Nephron (organoid): ENCODE measurements around the gene DYNLRB2.

Source experiments
- H3K27ac Mint-ChIP-seq, 3 experiments: 2 replicates each; pipeline ENCODE4 v1.8.0; 2020; ENCODE audit warnings: mixed read lengths in 3 of 3, mild to moderate bottlenecking in 2 of 3, moderate library complexity in 1 of 3
- H3K27me3 Mint-ChIP-seq: 2 replicates; pipeline ENCODE4 v1.8.0; 2021; ENCODE audit warnings: low read depth, mild to moderate bottlenecking, moderate library complexity, mixed read lengths
- H3K36me3 Mint-ChIP-seq: 2 replicates; pipeline ENCODE4 v1.8.0; 2020; ENCODE audit warnings: low read depth, mixed read lengths
- H3K4me1 Mint-ChIP-seq: 2 replicates; pipeline ENCODE4 v1.8.0; 2020; ENCODE audit warnings: mixed read lengths
- H3K4me3 Mint-ChIP-seq, 3 experiments: 2 replicates each; pipeline ENCODE4 v1.8.0; 2020; ENCODE audit warnings: mild to moderate bottlenecking in 3 of 3, mixed read lengths in 3 of 3, moderate library complexity in 2 of 3
- H3K9me3 Mint-ChIP-seq: 2 replicates; pipeline ENCODE4 v1.8.0; 2020; ENCODE audit warnings: mixed read lengths
- CTCF ChIP-seq, 3 experiments: fragments of 200-600 bp; sonication (generic); IDR thresholded peaks; one replicate each; pipeline ENCODE4 v1.5.0; 2021; ENCODE audit warnings: antibody characterized with exemption in 3 of 3; ENCODE audit not compliant: unreplicated experiment in 3 of 3

The DYNLRB2 gene

DNA sequence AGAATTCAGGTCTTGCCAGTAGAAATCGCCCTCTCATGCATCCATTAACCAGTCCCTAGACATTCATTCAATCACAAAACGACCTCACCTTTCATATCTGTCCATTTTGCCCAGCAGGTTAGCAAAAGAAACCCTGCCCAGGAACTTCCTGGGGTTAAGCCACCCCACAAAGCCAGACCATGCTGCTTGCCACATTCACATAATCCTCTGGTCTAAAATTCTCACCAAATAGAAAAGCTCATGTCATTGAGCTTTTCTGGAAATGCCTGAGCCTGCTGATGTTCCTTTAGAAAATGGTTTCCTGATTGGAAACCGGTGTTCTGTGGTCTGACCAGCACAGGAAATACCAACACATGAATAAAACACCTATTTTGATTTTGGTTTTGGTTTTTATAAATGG is 21.6 kb upstream of the DYNLRB2 start:
- H3K27me3 Mint-ChIP-seq, result peaks cover 9% of the 10 kb centered on the region
- no peak for TF ChIP-seq CTCF (IDR thresholded peaks at IDR 0.05; ENCODE audit: unreplicated experiment in 3 of 3)
- H3K27ac Mint-ChIP-seq, result peak overlapping the region in 1 of 3 experiments; percentile 1
- H3K36me3 Mint-ChIP-seq, result no peaks in the 10 kb centered on the region
- H3K4me3 Mint-ChIP-seq, result no peak overlapping the region
- H3K9me3 Mint-ChIP-seq, result no peaks in the 10 kb centered on the region
- peaks cover 9% of the 10 kb centered on the region for H3K4me1 Mint-ChIP-seq

DNA sequence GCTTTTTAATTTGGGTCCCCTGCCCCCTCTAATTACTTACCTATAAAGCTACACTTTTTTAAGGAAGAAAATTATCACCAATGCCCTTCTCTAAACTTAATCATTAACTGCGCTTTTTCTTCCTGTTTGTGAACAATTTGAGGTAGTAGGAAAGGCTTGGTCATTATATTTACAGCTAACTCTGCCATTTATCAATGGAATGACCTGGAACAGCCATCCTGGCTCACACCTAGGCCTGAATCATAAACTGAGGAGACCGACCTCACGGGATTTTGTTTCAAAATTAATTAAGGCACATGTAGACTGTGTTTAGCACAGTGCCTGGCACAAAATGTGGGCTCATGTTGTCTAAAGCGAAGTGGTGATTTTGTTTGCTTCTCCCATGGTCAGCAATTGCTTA is 15.4 kb upstream of the DYNLRB2 start:
- Mint-ChIP-seq H3K4me1 (no peaks in the 10 kb centered on the region), H3K9me3 (peaks cover 2% of the 10 kb centered on the region), H3K4me3 (no peak overlapping the region), H3K36me3 (no peaks in the 10 kb centered on the region), H3K27ac (peak overlapping the region; percentile 7 to 86 (median 64)), H3K27me3 (peaks cover 14% of the 10 kb centered on the region)
- TF ChIP-seq CTCF (IDR thresholded peaks at IDR 0.05; ENCODE audit: unreplicated experiment in 3 of 3), result no peak

- H3K36me3 Mint-ChIP-seq, result no peaks in the 10 kb centered on the region
- H3K27ac Mint-ChIP-seq, result peak overlapping the region; percentile 7 to 75 (median 61)
- H3K9me3 Mint-ChIP-seq, result peaks cover 2% of the 10 kb centered on the region
- no peaks in the 10 kb centered on the region for H3K4me1 Mint-ChIP-seq
- no peak overlapping the region for H3K4me3 Mint-ChIP-seq
- H3K27me3 Mint-ChIP-seq, result peaks cover 14% of the 10 kb centered on the region
- TF ChIP-seq CTCF (IDR thresholded peaks at IDR 0.05; ENCODE audit: unreplicated experiment in 3 of 3), result peak; percentile 91 to 93 (median 93)
Measured at GRCh38 chr16:80526418-80527061, 14.3 kb upstream of the DYNLRB2 start.

- peaks cover 15% of the 10 kb centered on the region for H3K27me3 Mint-ChIP-seq
- peak in 2 of 3 experiments; percentile 32 to 46 for TF ChIP-seq CTCF (IDR thresholded peaks at IDR 0.05; ENCODE audit: unreplicated experiment in 3 of 3)
- H3K4me3 Mint-ChIP-seq, result no peak overlapping the region
- H3K9me3 Mint-ChIP-seq, result peaks cover 2% of the 10 kb centered on the region
- no peaks in the 10 kb centered on the region for H3K4me1 Mint-ChIP-seq
- no peaks in the 10 kb centered on the region for H3K36me3 Mint-ChIP-seq
- H3K27ac Mint-ChIP-seq, result peak overlapping the region in 1 of 3 experiments; percentile 38
Measured at GRCh38 chr16:80527297-80527696, 13.5 kb upstream of the DYNLRB2 start.

GRCh38 chr16:80530479-80530878 is 10.3 kb upstream of the DYNLRB2 start:
- H3K36me3 Mint-ChIP-seq, result no peaks in the 10 kb centered on the region
- no peak overlapping the region for H3K27ac Mint-ChIP-seq
- peaks cover 31% of the 10 kb centered on the region for H3K27me3 Mint-ChIP-seq
- H3K4me3 Mint-ChIP-seq, result no peak overlapping the region
- peaks cover 2% of the 10 kb centered on the region for H3K9me3 Mint-ChIP-seq
- no peaks in the 10 kb centered on the region for H3K4me1 Mint-ChIP-seq
- TF ChIP-seq CTCF (IDR thresholded peaks at IDR 0.05; ENCODE audit: unreplicated experiment in 3 of 3), result no peak

- TF ChIP-seq CTCF (IDR thresholded peaks at IDR 0.05; ENCODE audit: unreplicated experiment in 3 of 3), result no peak
- Mint-ChIP-seq H3K36me3 (no peaks in the 10 kb centered on the region), H3K4me1 (peaks cover 11% of the 10 kb centered on the region), H3K4me3 (no peak overlapping the region), H3K9me3 (no peaks in the 10 kb centered on the region), H3K27ac (no peak overlapping the region), H3K27me3 (peaks cover 66% of the 10 kb centered on the region)
Measured at GRCh38 chr16:80536238-80536637, 4.6 kb upstream of the DYNLRB2 start.
